DMS 273 (cell line): ENCODE measurements around the gene ZDHHC22.

Experiments used
- DNase-seq: peaks from one replicate; lab custom pipeline; 2025; ENCODE audit not compliant: unreplicated experiment; lab: John Stamatoyannopoulos, UW

ZDHHC22 gene

GRCh38 chr14:77106666-77107065 is 34.9 kb downstream of the ZDHHC22 start:
- DNase-seq = no peak

DNA sequence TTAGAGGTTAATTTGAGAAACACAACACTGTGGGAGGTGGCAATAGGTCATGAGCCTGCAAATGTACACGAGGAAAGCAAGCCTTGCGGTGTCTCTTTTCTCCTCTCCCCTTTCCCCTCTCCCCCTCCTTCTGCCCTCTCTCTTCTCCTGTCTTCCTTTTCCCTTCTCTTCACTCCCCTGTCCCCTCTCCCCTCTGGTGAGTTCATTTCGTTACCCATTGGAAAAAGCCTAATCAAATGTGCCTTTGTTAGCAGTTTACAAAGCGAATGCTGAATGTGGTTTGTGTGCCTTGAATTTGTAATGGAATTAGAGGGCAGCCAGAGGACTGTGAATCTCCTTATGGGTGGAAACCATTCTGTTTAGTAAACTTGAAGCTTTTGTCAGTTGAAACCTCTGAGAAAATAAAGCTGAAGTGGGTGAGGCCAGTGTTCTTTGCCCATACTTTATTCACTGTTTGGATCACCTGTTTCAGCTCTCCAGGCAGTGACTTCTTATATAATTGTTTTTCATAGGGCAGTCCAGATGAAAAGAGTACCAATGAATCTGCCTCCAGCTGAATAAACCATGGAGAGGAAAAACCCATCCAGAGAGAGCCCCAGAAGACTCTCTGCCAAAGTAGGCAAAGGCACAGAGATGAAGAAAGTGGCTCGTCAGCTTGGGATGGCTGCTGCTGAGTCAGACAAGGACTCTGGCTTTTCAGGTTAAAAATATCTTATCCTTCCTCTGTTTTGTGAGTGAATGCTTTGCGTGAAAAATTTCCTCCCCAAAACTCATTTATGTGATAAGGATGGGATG is 36.2 kb downstream of the ZDHHC22 start:
- no peak for DNase-seq

DNA sequence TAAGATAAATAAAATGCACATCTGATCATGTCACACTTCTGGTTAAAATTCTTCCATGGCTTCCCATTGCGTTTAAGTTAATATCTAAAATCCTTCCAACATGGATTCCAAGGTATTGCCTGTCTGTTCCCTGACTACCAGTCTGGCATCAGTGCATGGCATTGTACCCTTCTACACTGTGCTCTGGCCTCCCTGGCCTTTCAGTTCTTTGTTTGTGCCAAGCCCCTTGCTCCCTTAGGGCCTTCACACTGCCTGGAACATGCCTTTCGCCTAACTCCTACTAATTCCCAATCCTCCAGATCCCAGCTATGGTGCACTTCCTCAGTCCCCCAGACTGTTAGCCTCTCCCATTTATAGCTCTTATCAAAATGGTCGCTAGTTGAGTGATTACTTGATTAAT is 37.2 kb downstream of the ZDHHC22 start:
- no peak for DNase-seq

DNA sequence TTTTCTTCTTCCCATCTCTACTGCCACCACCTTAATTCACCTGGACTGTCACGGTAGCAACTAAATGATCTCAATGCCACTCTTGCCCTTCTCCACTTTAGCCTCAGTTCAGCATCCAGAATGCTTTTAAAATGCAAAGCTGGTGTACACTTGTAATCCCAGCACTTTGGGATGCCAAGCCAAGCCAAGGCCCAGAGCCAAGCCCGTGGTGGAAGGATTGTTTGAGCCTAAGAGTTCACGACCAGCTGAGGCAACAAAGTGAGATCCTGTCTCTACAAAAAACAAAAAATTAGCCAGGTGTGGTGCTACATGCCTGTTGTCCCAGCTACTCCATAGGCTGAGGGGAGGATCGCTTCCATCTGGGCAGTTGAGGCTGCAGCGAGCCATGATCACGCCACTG is 37.6 kb downstream of the ZDHHC22 start:
- DNase-seq = no peak

GRCh38 chr14:77103475-77103874 is 38.1 kb downstream of the ZDHHC22 start:
- DNase-seq = no peak

DNA sequence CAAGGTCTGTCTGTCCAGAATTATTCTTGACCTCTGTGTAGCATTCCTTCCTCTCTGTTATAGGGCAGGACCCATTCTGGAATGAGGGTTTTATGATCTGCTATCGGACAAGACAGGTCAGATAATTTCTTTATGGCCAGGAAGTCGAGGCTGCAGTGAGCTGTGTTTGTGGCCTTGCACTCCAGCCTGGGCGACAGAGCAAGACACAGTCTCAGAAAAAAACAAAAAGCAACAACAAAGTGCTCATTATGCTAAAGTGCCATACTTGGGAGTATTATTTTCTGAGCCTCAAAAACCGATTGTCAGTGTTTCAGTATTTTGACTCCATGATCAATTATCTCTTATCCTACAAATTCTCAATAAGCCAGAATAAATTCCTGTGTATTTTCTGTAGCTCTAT is 39.4 kb downstream of the ZDHHC22 start:
- DNase-seq = no peak

- DNase-seq = no peak
Observed at GRCh38 chr14:77100961-77101360, 40.6 kb downstream of the ZDHHC22 start.

GRCh38 chr14:77099425-77100167 is 42.0 kb downstream of the ZDHHC22 start:
- peak; percentile 83 for DNase-seq

GRCh38 chr14:77098529-77099353 is 42.9 kb downstream of the ZDHHC22 start:
- peak; percentile 68 for DNase-seq

DNA sequence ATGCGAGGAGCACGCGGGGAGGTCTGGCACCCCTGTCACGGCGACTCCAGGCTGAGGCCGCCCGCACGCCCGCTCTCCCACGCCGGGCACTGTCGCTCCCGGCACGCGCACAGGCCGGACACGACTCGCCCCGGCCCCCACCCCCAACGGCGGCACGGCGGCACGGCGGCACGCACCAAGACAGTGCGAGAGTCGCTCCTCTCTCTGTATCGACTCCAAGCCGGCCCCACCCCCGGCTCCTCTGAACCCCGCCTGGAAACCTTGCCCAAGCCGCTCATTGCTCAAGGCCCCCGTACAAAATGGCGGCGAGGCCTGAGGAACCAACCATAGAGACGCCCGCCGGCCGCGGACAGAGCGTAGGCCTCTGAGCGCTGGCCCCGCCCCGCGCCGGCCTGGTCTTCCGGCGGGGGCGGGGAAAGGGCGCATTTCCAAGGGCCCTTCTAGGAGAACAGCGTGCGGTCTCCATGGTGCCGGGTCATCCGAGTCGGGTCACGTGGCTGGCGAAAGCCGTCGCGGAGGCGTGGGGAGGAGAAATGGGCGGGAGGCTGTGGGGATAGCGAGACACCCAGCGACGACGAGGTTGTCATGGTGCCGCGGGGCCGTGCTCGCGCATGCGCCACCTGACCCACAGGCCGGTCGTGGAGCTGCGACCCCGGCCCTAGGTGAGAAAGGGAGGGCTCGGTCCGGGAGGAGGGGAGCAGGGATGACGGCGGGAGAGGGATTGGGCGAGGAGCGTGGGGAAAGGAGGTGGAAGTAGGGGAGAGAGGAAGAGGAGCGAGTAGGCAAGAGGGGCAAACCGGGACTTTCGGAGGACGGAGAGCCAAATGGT is 43.7 kb downstream of the ZDHHC22 start, which contains the start of gene CIPC:
Gene CIPC (plus strand): TSS at position 559 of the 829 bp plus-strand sequence. CDS start 7,451 bp downstream, outside the sequence.
- DNase-seq = peak; percentile 100

DNA sequence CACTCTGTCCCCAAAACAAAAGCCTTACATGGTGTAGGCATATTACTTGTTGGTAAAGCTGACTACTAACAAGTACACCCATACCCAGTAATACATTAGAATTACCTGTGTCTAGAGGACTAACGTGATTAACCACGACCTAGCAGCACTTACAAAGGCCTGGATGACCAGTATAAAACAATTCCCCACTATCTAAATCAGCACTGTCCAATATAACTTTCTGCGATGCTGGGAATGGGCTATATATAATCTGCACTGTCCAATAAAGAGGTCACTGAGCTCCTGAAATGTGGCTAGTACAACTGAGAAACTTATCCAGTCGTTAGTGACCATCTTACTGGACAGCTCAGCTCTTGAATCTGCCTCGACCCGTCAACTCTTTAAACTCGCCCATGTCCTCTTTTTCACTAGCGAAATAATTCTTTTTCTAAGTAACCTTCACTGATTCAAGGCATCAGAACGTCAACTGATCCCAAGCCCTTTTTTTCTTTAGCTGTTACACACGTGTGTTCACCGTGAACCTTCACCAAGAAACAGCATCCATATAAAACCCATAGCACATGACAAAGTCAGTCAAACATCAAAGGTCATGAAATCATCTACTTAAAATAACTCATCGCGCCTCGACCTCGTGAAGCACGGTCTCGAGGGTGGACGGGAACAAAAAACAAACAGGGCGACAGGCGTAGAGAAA is 44.4 kb downstream of the ZDHHC22 start:
- peak; percentile 75 for DNase-seq

GRCh38 chr14:77094672-77095284 is 46.8 kb downstream of the ZDHHC22 start:
- peak; percentile 93 for DNase-seq

DNA sequence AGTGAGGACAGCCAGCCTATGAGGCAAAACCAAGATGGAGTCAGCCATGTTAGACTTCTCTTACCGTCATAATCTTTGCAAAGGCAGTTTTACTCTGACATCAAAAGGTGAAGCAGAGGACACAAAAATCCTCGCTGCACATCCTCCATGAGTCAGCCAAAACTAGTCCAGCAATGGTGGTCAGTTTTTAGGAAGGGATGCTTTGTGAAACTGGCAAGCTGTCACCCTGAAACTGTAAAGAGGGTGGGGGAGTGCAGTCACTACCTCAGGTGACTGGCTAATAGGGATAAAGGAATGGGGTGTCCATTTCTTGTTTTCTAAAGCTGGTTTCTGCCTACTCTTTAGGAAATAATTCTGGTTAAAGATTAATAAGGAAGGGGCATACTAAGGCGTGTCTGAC is 48.9 kb downstream of the ZDHHC22 start:
- DNase-seq = no peak

DNA sequence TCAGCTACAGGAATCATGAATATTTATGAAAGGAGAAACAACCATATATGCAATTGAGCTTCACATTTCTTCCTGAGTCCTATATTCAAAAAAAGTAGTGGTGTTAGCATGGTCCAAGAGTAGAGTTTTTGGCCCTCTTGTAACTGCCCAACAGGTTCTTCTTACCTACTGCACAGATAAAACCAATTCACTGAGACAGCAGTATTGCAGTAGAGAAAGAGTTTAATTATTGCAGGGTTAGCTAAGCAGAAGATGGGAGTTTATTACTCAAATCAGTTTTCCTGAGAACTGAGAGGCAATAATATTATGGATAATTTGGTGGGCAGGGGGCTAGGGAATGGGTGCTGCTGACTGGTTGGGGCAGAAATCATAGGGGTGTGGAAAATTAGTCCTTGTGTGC is 50.1 kb downstream of the ZDHHC22 start:
- DNase-seq = no peak

- no peak for DNase-seq
Observed at GRCh38 chr14:77088645-77089044, 52.9 kb downstream of the ZDHHC22 start.

DNA sequence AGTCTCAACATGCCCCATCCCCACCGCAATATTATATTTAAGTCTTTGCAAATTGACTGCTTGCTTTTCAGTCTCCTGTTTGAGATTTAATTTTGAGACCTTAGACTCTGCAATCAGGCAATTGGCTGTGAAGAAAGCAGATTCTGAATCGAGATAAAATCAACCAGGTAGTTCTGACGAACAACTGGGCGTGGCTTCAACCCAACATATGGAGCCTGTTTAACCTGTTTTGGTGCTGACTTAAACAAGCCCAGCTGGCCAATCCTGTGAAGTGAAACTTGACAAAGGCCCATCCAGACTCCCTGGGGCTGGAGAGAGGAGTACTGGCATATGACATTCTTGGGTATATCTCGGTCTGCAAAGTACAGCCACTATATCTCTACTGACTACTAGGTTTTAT is 53.4 kb downstream of the ZDHHC22 start:
- DNase-seq = peak; percentile 82

- no peak for DNase-seq
Observed at GRCh38 chr14:77087631-77088030, 54.0 kb downstream of the ZDHHC22 start.

DNA sequence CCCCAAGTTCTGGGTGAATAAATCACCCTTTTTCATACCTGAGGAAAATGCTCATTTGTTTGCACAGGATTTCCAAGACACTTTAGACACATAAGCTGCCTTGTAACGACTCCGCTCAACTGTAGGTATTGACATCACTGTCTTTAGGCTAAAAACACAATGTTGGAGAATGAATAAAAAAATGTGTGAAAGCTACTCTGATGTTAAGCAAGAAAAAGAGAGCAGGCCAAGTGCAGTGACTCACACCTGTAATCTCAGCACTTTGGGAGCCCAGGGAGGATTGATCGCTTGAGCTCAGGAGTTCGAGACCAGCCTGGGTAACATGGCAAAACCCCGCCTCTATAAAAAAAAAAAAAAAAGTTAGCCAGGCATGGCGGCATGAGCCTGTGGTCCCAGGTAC is 54.6 kb downstream of the ZDHHC22 start:
- DNase-seq = no peak

GRCh38 chr14:77086017-77086727 is 55.4 kb downstream of the ZDHHC22 start:
- DNase-seq = peak; percentile 46
